K562 (cell line): ENCODE measurements around the gene RAI1. TPM values are rescaled to one million over a fixed set of nuclear protein-coding genes. Genes with fewer than 3 reads are reported as not detected.

ENCODE experiments used
- CHCHD3 ChIP-seq: fragments of 250-450 bp; sonication (Bioruptor Pico); IDR thresholded peaks from 2 replicates; pipeline ENCODE4 v2.1.2; 2022; ENCODE audit warnings: mild to moderate bottlenecking
- CHD2 ChIP-seq: IDR thresholded peaks from 2 replicates; pipeline ENCODE4 v1.6.1; 2011; ENCODE audit warnings: low read depth, low read length
- JUND ChIP-seq, 2 experiments: IDR thresholded peaks; 2 replicates in 1 of 2; 3 replicates in 1 of 2; pipeline ENCODE4 v1.6.1; 2011; ENCODE audit warnings: borderline replicate concordance in 2 of 2, low read depth in 2 of 2, low read length in 2 of 2, improper control_type of control experiment in 1 of 2, missing biosample characterization in 1 of 2, missing genetic modification characterization in 1 of 2, missing genetic modification reagents in 1 of 2
- KLF10 ChIP-seq: fragments of 250-450 bp; sonication (Bioruptor Pico); IDR thresholded peaks from 2 replicates; pipeline ENCODE4 v1.6.1; 2021; ENCODE audit warnings: matching md5 sums
- MCM3 ChIP-seq: fragments of 450-650 bp; IDR thresholded peaks from 2 replicates; pipeline ENCODE4 v1.6.1; 2016
- NR2F6 ChIP-seq: fragments of 450-650 bp; formaldehyde crosslinking; IDR thresholded peaks from 2 replicates; pipeline ENCODE4 v1.4.0; 2020; ENCODE audit warnings: mild to moderate bottlenecking
- POU5F1 ChIP-seq: fragments of 150-350 bp; IDR thresholded peaks from 2 replicates; pipeline ENCODE4 v1.6.1; 2014; ENCODE audit warnings: borderline replicate concordance, low read length, low read depth, mild to moderate bottlenecking; ENCODE audit not compliant: partially characterized antibody
- THRB ChIP-seq: fragments of 450-650 bp; formaldehyde crosslinking; conservative IDR thresholded peaks from 2 replicates; pipeline ENCODE4 v1.4.0; 2022; ENCODE audit warnings: mild to moderate bottlenecking, missing genetic modification characterization
- TRIM25 ChIP-seq: fragments of 450-650 bp; IDR thresholded peaks from 2 replicates; pipeline ENCODE4 v1.7.0; 2016; ENCODE audit warnings: borderline replicate concordance
- ZKSCAN1 ChIP-seq: fragments of 150-350 bp; IDR thresholded peaks from 2 replicates; pipeline ENCODE4 v1.6.1; 2016; ENCODE audit warnings: low read depth, low read length
- ZMIZ1 ChIP-seq, 2 experiments: fragments of 150-350 bp in 1 of 2; IDR thresholded peaks; 2 replicates each; pipeline ENCODE4 v1.6.1; 2012 to 2016; ENCODE audit warnings: low read depth in 2 of 2, low read length in 2 of 2, mild to moderate bottlenecking in 1 of 2, moderate library complexity in 1 of 2
- ZNF165 ChIP-seq: fragments of 250-450 bp; sonication (Bioruptor Pico); IDR thresholded peaks from 2 replicates; pipeline ENCODE4 v1.4.0; 2020; ENCODE audit warnings: borderline replicate concordance
- ZNF274 ChIP-seq: IDR thresholded peaks from 2 replicates; pipeline ENCODE4 v1.6.1; 2011; ENCODE audit warnings: low read depth, mild to moderate bottlenecking, low read length, moderate library complexity, borderline replicate concordance
- ZNF324 ChIP-seq: fragments of 250-450 bp; sonication (Bioruptor Pico); IDR thresholded peaks from 2 replicates; pipeline ENCODE4 v1.4.0; 2020; ENCODE audit warnings: mild to moderate bottlenecking
- ZNF551 ChIP-seq: fragments of 250-450 bp; sonication (Bioruptor Pico); IDR thresholded peaks from 2 replicates; pipeline ENCODE4 v1.5.0; 2021; ENCODE audit warnings: mild to moderate bottlenecking, moderate library complexity
- ZNF589 ChIP-seq: fragments of 200-800 bp; sonication (Bioruptor generic); IDR thresholded peaks from 2 replicates; pipeline ENCODE4 v1.6.1; 2016; ENCODE audit warnings: low read depth, missing genetic modification characterization, missing compliant biosample characterization
- ZNF699 ChIP-seq: fragments of 250-450 bp; sonication (Bioruptor Pico); IDR thresholded peaks from 2 replicates; pipeline ENCODE4 v1.8.0; 2021; ENCODE audit warnings: mild to moderate bottlenecking, moderate library complexity; ENCODE audit not compliant: insufficient replicate concordance
- polyA plus RNA-seq, 8 experiments: library from polyadenylated mRNA; depleted of rRNA in 4 of 8; stranded (reverse) in 5 of 8; unstranded in 3 of 8; fragments of >200 nt; fragmentation: Nextera tagmentation in 2 of 8; fragmentation: Illumina TruSeq in 1 of 8; extraction: Ambion mirVana in 2 of 8; extraction: Trizol in 1 of 8; gene quantifications; 2 replicates each; pipeline versions ENCODE4 v1.2.1 to v1.2.3, GENCODE V29; 2011 to 2014; ENCODE audit warnings: inconsistent platforms in 1 of 8, missing spikeins in 1 of 8
- total RNA-seq, 7 experiments: library from RNA; depleted of rRNA in 6 of 7; stranded (reverse); fragments of >200 nt in 6 of 7; fragmentation: Illumina TruSeq in 2 of 7; extraction: Trizol in 2 of 7; gene quantifications; 2 replicates each; pipeline versions ENCODE4 v1.2.1 to v1.2.3, GENCODE V29; 2011 to 2021; ENCODE audit warnings: low replicate concordance in 1 of 7
- TF ChIP-seq, protein P1 (sequence below): fragments of 250-450 bp; sonication (Bioruptor Pico); IDR thresholded peaks from 2 replicates; pipeline ENCODE4 v1.9.0; 2021; ENCODE audit warnings: mild to moderate bottlenecking, inconsistent platforms

RAI1 gene
- total and polyA plus RNA-seq, 9 of the 15 experiments (the other 6 are each of a cell fraction or from before 2014, with no cell fraction given) = 0.68 to 19.9 (median 5.5) TPM

DNA sequence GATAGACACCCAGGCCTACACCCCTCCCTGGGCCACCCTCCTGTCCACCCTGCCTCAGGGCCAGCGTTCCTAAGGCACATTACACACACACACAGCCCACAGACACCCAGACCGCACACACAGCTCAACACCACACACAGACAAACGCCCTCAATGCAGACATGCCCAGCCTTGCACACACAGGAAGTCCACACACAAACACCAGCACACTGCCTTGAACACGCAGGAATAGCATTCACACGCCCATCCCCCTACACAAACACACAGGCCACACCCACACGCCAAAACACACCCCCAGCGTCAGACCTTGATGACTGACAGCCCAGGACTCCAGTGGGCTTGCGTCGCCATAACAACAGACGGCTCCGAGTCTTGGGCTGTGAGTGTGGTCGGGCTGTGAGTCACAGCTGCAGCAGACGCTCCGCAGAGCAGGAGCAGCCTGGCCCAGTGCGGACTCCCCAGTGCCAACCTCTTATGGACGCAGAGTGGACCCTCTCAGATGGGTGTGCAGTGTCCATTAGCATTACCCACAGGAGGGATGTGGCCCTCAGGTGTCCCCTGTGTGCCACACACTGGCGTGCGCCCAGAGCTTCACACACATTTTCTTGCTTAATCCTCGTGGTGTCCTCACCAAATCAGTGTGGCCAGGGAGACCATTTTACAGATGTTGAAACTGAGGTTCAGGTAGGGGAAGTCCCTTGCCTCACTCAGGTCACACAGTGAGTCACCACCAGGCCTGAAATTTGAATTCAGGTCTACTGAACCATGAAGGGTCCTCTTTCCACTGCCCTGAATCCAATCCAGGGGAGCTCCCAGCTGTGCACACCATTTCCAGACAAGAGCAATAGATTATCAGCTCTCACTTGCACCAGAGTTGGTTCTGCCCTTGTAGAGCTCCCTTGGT lies 17.8 kb upstream of the RAI1 start (continued):
- TF ChIP-seq ZNF274 (no peak), ZNF589 (no peak), TRIM25 (no peak), MCM3 (no peak), ZNF551 (no peak), ZKSCAN1 (no peak), NR2F6 (CRISPR knock-in tag) (no peak), POU5F1 (no peak), THRB (peak; percentile 83; the same call in 1 of the 2 replicates), CHD2 (peak; percentile 58; the same call in 1 of the 2 replicates), KLF10 (CRISPR knock-in tag) (no peak), JUND (IDR thresholded peaks at IDR 0.05; ENCODE audit: borderline replicate concordance, low read depth, low read length) (peak; percentile 61), JUND (tag; IDR thresholded peaks at IDR 0.05; ENCODE audit: borderline replicate concordance, low read depth, low read length) (no peak; the same call in 2 of the 3 replicates), ZNF699 (CRISPR knock-in tag) (no peak), CHCHD3 (CRISPR knock-in tag) (no peak), ZMIZ1 (IDR thresholded peaks at IDR 0.05; ENCODE audit: low read depth in 2 of 2, low read length in 2 of 2) (no peak), ZNF165 (CRISPR knock-in tag) (no peak), ZNF324 (CRISPR knock-in tag) (no peak)
- TF ChIP-seq, protein P1, sequence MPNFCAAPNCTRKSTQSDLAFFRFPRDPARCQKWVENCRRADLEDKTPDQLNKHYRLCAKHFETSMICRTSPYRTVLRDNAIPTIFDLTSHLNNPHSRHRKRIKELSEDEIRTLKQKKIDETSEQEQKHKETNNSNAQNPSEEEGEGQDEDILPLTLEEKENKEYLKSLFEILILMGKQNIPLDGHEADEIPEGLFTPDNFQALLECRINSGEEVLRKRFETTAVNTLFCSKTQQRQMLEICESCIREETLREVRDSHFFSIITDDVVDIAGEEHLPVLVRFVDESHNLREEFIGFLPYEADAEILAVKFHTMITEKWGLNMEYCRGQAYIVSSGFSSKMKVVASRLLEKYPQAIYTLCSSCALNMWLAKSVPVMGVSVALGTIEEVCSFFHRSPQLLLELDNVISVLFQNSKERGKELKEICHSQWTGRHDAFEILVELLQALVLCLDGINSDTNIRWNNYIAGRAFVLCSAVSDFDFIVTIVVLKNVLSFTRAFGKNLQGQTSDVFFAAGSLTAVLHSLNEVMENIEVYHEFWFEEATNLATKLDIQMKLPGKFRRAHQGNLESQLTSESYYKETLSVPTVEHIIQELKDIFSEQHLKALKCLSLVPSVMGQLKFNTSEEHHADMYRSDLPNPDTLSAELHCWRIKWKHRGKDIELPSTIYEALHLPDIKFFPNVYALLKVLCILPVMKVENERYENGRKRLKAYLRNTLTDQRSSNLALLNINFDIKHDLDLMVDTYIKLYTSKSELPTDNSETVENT (CRISPR knock-in tag) = no peak
